Lung (tissue), 12 donors: Measurements from ENCODE around the gene CADM2. TPM values are rescaled to one million over a fixed set of nuclear protein-coding genes. Genes with fewer than 3 reads are reported as not detected.
A peak's percentile ranks its signal among the peaks of the same experiment; 100 is the strongest.

ENCODE experiments used
- ATAC-seq: fragments of 200-7000 bp; cut with Tn5 transposase; one replicate; pipeline ENCODE4 v1.9.1; 2020; ENCODE audit warnings: moderate number of reproducible peaks; ENCODE audit not compliant: insufficient read depth, low FRiP score
- DNase-seq, 3 donors: peaks; one replicate each; pipeline ENCODE4 v3.0.0-alpha.2; 2013 to 2017
- H3K27ac ChIP-seq, 2 donors: one replicate each; pipeline ENCODE4 v1.5.1; 2013; ENCODE audit warnings: mild to moderate bottlenecking in 2 of 2, moderate library complexity in 2 of 2, control low read depth in 1 of 2, inconsistent platforms in 1 of 2, low read depth in 1 of 2, low read length in 1 of 2
- H3K27me3 ChIP-seq, 3 donors: one replicate each; pipeline ENCODE4 v1.5.1; 2013; ENCODE audit warnings: low read length in 2 of 3; ENCODE audit not compliant: control insufficient read depth in 3 of 3, insufficient read depth in 3 of 3
- H3K36me3 ChIP-seq, 4 donors: one replicate each; pipeline ENCODE4 v1.5.1; 2013; ENCODE audit warnings: low read length in 4 of 4, mild to moderate bottlenecking in 1 of 4, moderate library complexity in 1 of 4; ENCODE audit not compliant: control insufficient read depth in 4 of 4, insufficient read depth in 4 of 4
- H3K4me1 ChIP-seq, 5 donors: one replicate each; pipeline ENCODE4 v1.5.1; 2013; ENCODE audit warnings: low read length in 5 of 5, mild to moderate bottlenecking in 2 of 5, moderate library complexity in 1 of 5; ENCODE audit not compliant: control insufficient read depth in 5 of 5, insufficient read depth in 5 of 5
- H3K4me3 ChIP-seq: one replicate; pipeline ENCODE4 v1.5.1; 2013; ENCODE audit warnings: mild to moderate bottlenecking, control low read depth, moderate library complexity
- H3K9ac ChIP-seq, 2 donors: one replicate each; pipeline ENCODE4 v1.5.1; 2013; ENCODE audit warnings: low read length in 2 of 2, control low read depth in 1 of 2; ENCODE audit not compliant: insufficient read depth in 1 of 2
- H3K9me3 ChIP-seq, 4 donors: one replicate each; pipeline ENCODE4 v1.5.1; 2013; ENCODE audit warnings: low read length in 3 of 4, mild to moderate bottlenecking in 1 of 4, moderate library complexity in 1 of 4; ENCODE audit not compliant: control insufficient read depth in 4 of 4, insufficient read depth in 3 of 4
- CTCF ChIP-seq: IDR thresholded peaks from 2 replicates; pipeline ENCODE4 v1.5.1; 2012; ENCODE audit warnings: mild to moderate bottlenecking; ENCODE audit errors: control extremely low read depth, extremely low read depth
- WGBS, 2 donors: extraction: QIAGEN DNeasy Blood & Tissue Kit; methylation state at CpG; one replicate each; pipeline ENCODE4 v1.1.7; 2013; 5-methylcytosine and 5-hydroxymethylcytosine counted together
- polyA plus RNA-seq, 2 donors: library from polyadenylated mRNA; stranded (reverse); fragments of 200-250 nt; gene quantifications; one replicate each; pipeline ENCODE4 v1.2.1, GENCODE V29; 2013
- total RNA-seq, 2 donors: library from RNA; depleted of rRNA in 1 of 2; stranded (reverse); fragments of >200 nt in 1 of 2; gene quantifications; one replicate each; pipeline ENCODE4 v1.2.1, GENCODE V29; 2014 to 2021
- donor health status: control.
- donor health status: control.
- donor health status: Bipolar disorder and iron deficiency.
- donor health status: healthy.
- donor health status: DM: yes; HTN: yes; CAD: no.

CADM2 gene
- total and polyA plus RNA-seq, 4 donors, result 0.14 to 3.3 (median 0.32) TPM

- no peak for TF ChIP-seq CTCF
- no peak overlapping the region for H3K4me3 ChIP-seq
- no peaks in the 10 kb centered on the region for H3K36me3 ChIP-seq
- no peak overlapping the region for H3K9ac ChIP-seq
- H3K4me1 ChIP-seq, result peaks cover 0 to 13% (median 0%) of the 10 kb centered on the region in 5 donors
- H3K27me3 ChIP-seq, result no peaks in the 10 kb centered on the region
- 74 to 85% methylated on average over 1 of the region's 1 CpG for WGBS, 2 donors
- peaks cover 0 to 5% (median 0%) of the 10 kb centered on the region in 4 donors for H3K9me3 ChIP-seq
- DNase-seq, result no peak
- H3K27ac ChIP-seq, result no peak overlapping the region
- no peak for ATAC-seq
Observed at GRCh38 chr3:86051058-86051457, 1092.3 kb downstream of the CADM2 start.

GRCh38 chr3:86056032-86056431 is 1097.2 kb downstream of the CADM2 start:
- peaks cover 0 to 5% (median 0%) of the 10 kb centered on the region in 5 donors for H3K4me1 ChIP-seq
- H3K9ac ChIP-seq, result no peak overlapping the region
- no peaks in the 10 kb centered on the region for H3K27me3 ChIP-seq
- H3K27ac ChIP-seq, result no peak overlapping the region
- peaks cover 0 to 1% (median 0%) of the 10 kb centered on the region in 4 donors for H3K9me3 ChIP-seq
- no peaks in the 10 kb centered on the region for H3K36me3 ChIP-seq
- WGBS, 2 donors, result 60 to 76% methylated on average over 4 of the region's 4 CpGs
- ATAC-seq (no peak), DNase-seq (peak in 2 of 3 donors; percentile 14 to 56)
- no peak overlapping the region for H3K4me3 ChIP-seq
- TF ChIP-seq CTCF, result no peak

GRCh38 chr3:86056962-86057361 is 1098.2 kb downstream of the CADM2 start:
- DNase-seq (peak in 2 of 3 donors; percentile 21 to 48), ATAC-seq (no peak)
- Histone ChIP-seq H3K36me3 (no peaks in the 10 kb centered on the region), H3K4me1 (peaks cover 0 to 5% (median 0%) of the 10 kb centered on the region in 5 donors), H3K27ac (no peak overlapping the region), H3K9ac (no peak overlapping the region), H3K4me3 (no peak overlapping the region), H3K27me3 (no peaks in the 10 kb centered on the region), H3K9me3 (no peaks in the 10 kb centered on the region)
- no peak for TF ChIP-seq CTCF
- WGBS, 2 donors, result 73 to 85% methylated on average over 5 of the region's 5 CpGs

- WGBS, 2 donors, result 87 to 89% methylated on average over 2 of the region's 2 CpGs
- no peaks in the 10 kb centered on the region for H3K27me3 ChIP-seq
- no peaks in the 10 kb centered on the region for H3K4me1 ChIP-seq
- no peak for TF ChIP-seq CTCF
- H3K27ac ChIP-seq, result no peak overlapping the region
- H3K9me3 ChIP-seq, result no peaks in the 10 kb centered on the region
- DNase-seq, result no peak
- ATAC-seq, result no peak
- H3K36me3 ChIP-seq, result no peaks in the 10 kb centered on the region
- H3K9ac ChIP-seq, result no peak overlapping the region
- no peak overlapping the region for H3K4me3 ChIP-seq
Observed at GRCh38 chr3:86073799-86074198, 1115.0 kb downstream of the CADM2 start.
